Mesodermal cell (in vitro differentiated cells): Measurements from ENCODE around the gene OR56A4.
"Not testable (repeated sequence)": the region's sequence is repeated elsewhere in the genome, so short reads cannot be mapped to it uniquely, and the experiment has no call there.

ENCODE experiments used
- H3K27ac ChIP-seq: 2 replicates; pipeline ENCODE4 v1.7.0; 2013; ENCODE audit warnings: mild to moderate bottlenecking, low read depth, low read length, moderate library complexity; ENCODE audit not compliant: severe bottlenecking
- H3K36me3 ChIP-seq: 2 replicates; pipeline ENCODE4 v1.7.1; 2013; ENCODE audit warnings: mild to moderate bottlenecking, low read length, moderate library complexity; ENCODE audit not compliant: control insufficient read depth, insufficient read depth
- H3K4me1 ChIP-seq: one replicate; pipeline ENCODE4 v1.7.1; 2013; ENCODE audit warnings: mild to moderate bottlenecking, low read length; ENCODE audit not compliant: insufficient read depth, control insufficient read depth, poor library complexity, severe bottlenecking
- H3K4me3 ChIP-seq: 2 replicates; pipeline ENCODE4 v1.7.0; 2013; ENCODE audit warnings: low read length, control low read depth, mild to moderate bottlenecking; ENCODE audit not compliant: insufficient read depth, poor library complexity, severe bottlenecking; ENCODE audit errors: extremely low read depth
- H3K9me3 ChIP-seq: 2 replicates; pipeline ENCODE4 v1.7.1; 2013; ENCODE audit warnings: mild to moderate bottlenecking, low read length, moderate library complexity; ENCODE audit not compliant: control insufficient read depth
- WGBS, 2 experiments: methylation state at CpG; one replicate each; pipeline ENCODE4 v1.1.5; 2013; ENCODE audit warnings: missing lambda C conversion rate in 2 of 2; ENCODE audit not compliant: insufficient coverage in 2 of 2; 5-methylcytosine and 5-hydroxymethylcytosine counted together

OR56A4 gene

DNA sequence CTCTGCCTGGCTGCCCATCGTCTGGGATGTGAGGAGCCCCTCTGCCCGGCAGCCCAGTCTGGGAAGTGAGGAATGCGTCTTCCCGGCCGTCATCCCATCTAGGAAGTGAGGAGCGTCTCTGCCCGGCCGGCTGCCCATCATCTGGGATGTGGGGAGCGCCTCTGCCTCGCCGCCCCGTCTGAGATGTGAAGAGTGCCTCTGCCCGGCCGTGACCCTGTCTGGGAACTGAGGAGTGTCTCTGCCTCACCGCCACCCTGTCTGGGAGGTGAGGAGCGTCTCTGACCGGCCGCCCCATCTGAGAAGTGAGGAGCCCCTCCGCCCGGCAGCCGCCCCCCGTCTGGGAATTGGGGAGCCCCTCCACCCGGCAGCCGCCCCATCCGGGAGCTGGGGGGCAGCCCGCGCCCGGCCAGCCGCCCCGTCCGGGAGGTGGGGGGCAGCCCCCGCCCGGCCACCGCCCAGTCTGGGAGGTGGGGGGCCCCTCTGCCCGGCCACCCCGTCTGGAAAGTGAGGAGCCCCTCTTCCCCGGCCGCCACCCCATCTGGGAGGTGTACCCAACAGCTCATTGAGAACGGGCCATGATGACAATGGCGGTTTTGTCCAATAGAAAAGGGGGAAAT lies 45.9 kb downstream of the OR56A4 start:
- not testable (repeated sequence) for H3K4me3 ChIP-seq, H3K36me3 ChIP-seq, H3K4me1 ChIP-seq, H3K27ac ChIP-seq
- WGBS, 2 experiments = 87 to 89% methylated on average over 18 to 33 of the region's 40 CpGs
- H3K9me3 ChIP-seq = peaks cover 10% of the 10 kb centered on the region

- 92 to 100% methylated on average over 2 of the region's 3 CpGs for WGBS, 2 experiments
- H3K4me1 ChIP-seq = no peaks in the 10 kb centered on the region
- no peak overlapping the region for H3K27ac ChIP-seq
- no peaks in the 10 kb centered on the region for H3K36me3 ChIP-seq
- no peak overlapping the region for H3K4me3 ChIP-seq
- H3K9me3 ChIP-seq = peaks cover 6% of the 10 kb centered on the region
Observed at GRCh38 chr11:5955586-5955985, 51.2 kb downstream of the OR56A4 start.
